DOHH2 (cell line): Measurements from ENCODE around the gene SV2C.

Source experiments
- EZH2phosphoT487 ChIP-seq: fragments of 200-600 bp; sonication (generic); IDR thresholded peaks from 2 replicates; pipeline ENCODE4 v1.6.1; 2017; ENCODE audit warnings: borderline replicate concordance, mild to moderate bottlenecking, antibody characterized with exemption, low read length, moderate library complexity, mixed read lengths
- TF ChIP-seq, protein P1 (sequence below): fragments of 200-600 bp; sonication (generic); IDR thresholded peaks from one replicate; pipeline ENCODE4 v1.5.1; 2014; ENCODE audit warnings: antibody characterized with exemption, mild to moderate bottlenecking, low read depth, low read length; ENCODE audit not compliant: poor library complexity, severe bottlenecking

GRCh38 chr5:76219636-76220035 lies 136.5 kb downstream of the SV2C start:
- TF ChIP-seq, protein P1, sequence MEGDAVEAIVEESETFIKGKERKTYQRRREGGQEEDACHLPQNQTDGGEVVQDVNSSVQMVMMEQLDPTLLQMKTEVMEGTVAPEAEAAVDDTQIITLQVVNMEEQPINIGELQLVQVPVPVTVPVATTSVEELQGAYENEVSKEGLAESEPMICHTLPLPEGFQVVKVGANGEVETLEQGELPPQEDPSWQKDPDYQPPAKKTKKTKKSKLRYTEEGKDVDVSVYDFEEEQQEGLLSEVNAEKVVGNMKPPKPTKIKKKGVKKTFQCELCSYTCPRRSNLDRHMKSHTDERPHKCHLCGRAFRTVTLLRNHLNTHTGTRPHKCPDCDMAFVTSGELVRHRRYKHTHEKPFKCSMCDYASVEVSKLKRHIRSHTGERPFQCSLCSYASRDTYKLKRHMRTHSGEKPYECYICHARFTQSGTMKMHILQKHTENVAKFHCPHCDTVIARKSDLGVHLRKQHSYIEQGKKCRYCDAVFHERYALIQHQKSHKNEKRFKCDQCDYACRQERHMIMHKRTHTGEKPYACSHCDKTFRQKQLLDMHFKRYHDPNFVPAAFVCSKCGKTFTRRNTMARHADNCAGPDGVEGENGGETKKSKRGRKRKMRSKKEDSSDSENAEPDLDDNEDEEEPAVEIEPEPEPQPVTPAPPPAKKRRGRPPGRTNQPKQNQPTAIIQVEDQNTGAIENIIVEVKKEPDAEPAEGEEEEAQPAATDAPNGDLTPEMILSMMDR = no peak
- no peak for TF ChIP-seq EZH2phosphoT487
